K562 treated with DMSO at 1 percent for 12 hours (cell line): ENCODE measurements around the gene APOBR. TPM values are rescaled to one million over a fixed set of nuclear protein-coding genes. Genes with fewer than 3 reads are reported as not detected.

ENCODE experiments used
- total RNA-seq: library from RNA; unstranded; fragments of 300-600 nt; gene quantifications from 2 replicates; pipeline ENCODE4 v1.2.3, GENCODE V29; 2022; ENCODE audit not compliant: insufficient read depth

APOBR gene, protein sequence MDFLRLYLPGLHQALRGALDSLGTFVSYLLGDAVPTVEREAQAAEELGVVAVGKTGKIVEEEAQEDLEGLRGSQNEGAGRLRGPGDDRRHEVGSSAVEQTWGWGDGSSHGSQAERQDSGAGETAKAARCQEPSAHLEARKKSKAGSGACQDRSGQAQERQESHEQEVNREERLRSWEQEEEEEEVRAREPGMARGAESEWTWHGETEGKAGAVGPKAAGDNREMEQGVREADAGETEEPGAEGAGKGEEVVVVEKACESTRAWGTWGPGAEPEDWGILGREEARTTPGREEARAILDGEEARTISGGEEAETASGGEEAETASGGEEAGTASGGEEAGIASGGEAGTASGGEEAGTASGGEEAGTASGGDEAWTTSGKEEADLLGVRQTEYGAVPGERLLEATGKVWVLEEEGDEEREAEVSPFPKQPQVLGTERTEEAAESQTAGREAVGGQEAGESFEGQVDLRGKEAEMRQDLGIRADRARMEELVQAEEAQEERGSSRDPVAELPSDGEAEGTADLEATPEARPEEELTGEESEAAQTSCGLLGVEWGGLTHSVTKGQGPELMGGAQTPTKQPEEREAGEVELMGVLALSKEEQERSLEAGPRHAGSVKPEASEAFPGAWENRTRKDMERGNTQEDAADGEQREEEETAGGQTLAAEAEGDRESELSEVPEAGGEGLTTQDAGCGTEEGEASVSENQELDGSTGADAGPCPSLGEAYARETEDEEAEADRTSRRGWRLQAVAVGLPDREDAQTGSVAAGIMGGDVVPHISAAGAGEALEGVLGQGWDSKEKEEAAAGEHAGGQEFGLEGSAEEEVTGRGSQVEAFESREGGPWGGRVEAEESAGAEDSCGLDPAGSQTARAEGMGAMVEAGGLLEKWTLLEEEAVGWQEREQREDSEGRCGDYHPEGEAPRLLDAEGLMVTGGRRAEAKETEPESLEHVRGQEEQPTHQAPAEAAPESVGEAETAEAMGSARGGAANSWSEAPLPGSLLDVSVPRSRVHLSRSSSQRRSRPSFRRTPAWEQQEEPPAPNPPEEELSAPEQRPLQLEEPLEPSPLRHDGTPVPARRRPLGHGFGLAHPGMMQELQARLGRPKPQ
- 4.7 and 4.9 TPM in 2 replicates for total RNA-seq

DNA sequence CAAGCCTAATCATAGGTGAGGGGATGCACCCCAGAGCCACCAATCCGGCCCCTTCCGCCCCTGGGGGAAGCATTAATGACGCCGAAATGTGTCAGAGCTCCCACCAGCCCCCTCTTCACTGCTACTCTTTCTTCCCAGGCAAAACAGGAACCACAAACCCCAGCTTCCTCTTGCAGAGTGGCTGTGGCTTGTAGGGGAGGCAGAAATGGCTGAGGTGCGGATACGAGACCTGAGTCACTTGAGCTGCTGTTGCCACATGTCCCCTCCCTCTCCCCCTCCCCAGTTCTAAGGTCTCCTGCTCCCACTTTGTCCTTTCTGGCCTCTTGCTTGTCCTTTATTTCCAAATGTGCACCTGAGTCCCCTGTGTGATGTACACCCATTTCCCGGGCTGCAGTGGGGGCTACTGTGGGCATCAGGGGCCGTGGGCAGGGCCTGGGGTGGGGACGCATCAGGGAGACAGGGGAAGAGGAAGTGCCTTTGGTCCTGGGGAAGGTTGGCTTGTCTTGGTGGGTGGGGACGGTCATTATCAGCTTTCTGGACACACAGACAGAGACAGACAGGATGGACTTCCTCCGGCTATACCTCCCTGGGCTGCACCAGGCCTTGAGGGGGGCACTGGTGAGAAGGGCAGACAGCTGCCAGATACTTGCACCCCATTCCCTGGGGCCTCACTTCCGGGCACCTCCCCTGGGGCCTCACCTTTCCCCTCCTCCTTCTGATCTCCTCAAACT lies at the start of gene APOBR:
Gene APOBR (plus strand): TSS at position 523 of the 731 bp plus-strand sequence. CDS start 39 bp downstream, at position 562.

DNA sequence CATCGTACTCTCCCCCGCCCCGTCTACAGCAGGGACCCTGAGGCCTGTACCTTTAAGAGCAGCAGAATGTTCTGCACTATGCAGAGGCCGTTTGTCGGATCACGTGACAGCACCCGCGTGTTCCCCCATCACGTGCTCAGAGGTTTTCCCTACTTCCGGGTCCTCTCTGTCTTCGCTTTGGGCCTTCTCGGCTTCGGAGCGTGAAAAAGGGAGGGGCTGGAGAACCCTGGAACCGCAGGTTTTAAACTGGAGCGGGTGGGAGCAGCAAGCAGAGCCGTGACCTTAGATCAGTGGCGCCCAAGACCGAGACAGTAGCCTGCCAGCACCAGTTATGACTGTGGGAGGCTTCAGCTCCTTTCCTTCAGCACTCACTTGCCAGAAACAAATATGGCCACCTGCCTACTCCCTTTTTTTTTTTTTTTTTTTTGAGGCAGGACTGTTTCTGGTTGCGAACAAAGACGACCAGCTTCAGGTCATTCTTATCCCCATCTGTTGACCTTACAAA lies 2.4 kb upstream of the APOBR start, which contains the start of gene CLN3:
Gene CLN3 (minus strand): TSS at position 105 of the 505 bp plus-strand sequence. CDS start 315 bp downstream, outside the sequence.

DNA sequence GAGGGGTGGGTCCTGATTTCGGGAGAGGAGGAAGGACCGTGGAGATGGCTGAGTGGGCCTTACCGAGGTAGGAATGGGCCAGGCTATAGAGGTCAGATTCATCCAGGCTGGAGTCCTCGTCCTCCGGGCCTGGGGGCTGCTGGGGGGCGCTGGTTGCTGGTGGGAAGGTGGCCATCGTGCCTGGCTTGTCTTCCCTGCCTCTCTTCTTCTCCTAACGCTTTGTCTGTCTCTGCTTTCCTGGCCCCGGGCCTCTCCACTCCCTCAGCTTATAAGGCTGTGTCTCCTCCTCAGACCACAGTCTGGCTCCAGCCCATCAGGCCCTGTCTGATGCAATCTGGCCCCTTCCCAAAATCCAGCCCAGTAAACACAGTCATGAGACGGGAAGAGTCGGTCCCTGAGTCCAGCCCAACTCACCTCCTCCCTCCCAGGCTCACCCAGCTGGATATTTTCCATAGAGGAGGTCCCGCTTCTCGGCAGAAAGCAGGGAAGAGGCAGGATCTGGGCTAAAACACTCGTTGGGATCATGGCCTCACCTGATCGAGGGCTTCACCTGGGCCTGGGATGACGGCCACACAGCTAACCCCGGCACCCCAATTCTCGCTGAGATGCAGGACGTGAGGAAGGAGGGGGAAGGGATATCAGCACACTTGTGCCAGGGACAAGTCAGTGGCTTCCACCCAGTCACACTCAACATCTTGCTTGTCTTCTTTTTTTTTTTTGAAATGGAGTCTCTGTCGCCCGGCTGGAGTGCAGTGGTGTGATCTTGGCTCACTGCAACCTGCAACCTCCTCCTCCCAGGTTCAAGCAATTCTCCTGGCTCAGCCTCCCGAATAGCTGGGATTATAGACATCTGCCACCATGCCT lies 44.5 kb downstream of the APOBR start, which contains the start of gene NUPR1:
Gene NUPR1 (minus strand): TSS at position 242 of the 864 bp plus-strand sequence. CDS start 67 bp downstream, at position 175.

Other genes starting within 250 kb of the APOBR start
- gene SBK1, start 202.1 kb upstream of the APOBR start, total RNA-seq: not detected in 2 replicates
- 0.64 TPM in 1 of 2 replicates, not detected in the other for gene NPIPB6, start 131.1 kb upstream of the APOBR start, total RNA-seq
- 111 and 117 TPM in 2 replicates for gene EIF3CL, start 90.8 kb upstream of the APOBR start, total RNA-seq
- not detected in 2 replicates for gene NPIPB7, start 22.3 kb upstream of the APOBR start, total RNA-seq
- gene CLN3, start 2.6 kb upstream of the APOBR start, total RNA-seq: 29.1 and 53.8 TPM in 2 replicates
- gene IL27, start 12.2 kb downstream of the APOBR start, total RNA-seq: not detected in 2 replicates
- 107 and 122 TPM in 2 replicates for gene NUPR1, start 44.3 kb downstream of the APOBR start, total RNA-seq
- gene SGF29, start 59.3 kb downstream of the APOBR start, total RNA-seq: 31.5 and 32.6 TPM in 2 replicates
- gene SULT1A2, start 102.4 kb downstream of the APOBR start, total RNA-seq: 5.1 and 7.9 TPM in 2 replicates
- 58.9 and 62.1 TPM in 2 replicates for gene SULT1A1, start 115.4 kb downstream of the APOBR start, total RNA-seq
- gene NPIPB8, start 143.4 kb downstream of the APOBR start, total RNA-seq: not detected in 2 replicates
- 301 and 323 TPM in 2 replicates for gene EIF3C, start 216.8 kb downstream of the APOBR start, total RNA-seq